Left lung (tissue), 10 donors: ENCODE results near the gene OR6C65. TPM values are rescaled to one million over a fixed set of nuclear protein-coding genes. Genes with fewer than 3 reads are reported as not detected.
"Not testable (repeated sequence)": the region's sequence is repeated elsewhere in the genome, so short reads cannot be mapped to it uniquely, and the experiment has no call there.

Experiments
- ATAC-seq: fragments of 200-7000 bp; cut with Tn5 transposase; one replicate; pipeline ENCODE4 v1.9.1; 2020; ENCODE audit warnings: moderate library complexity
- DNase-seq, 4 donors: peaks; one replicate each; pipeline ENCODE4 v3.0.0-alpha.2; 2013 to 2020
- H3K27ac ChIP-seq, 2 donors: fragments of 200-600 bp; sonication (generic) in 1 of 2; one replicate each; pipeline versions ENCODE4 v1.5.0 to v1.8.0; 2020 to 2021
- H3K27me3 ChIP-seq, 2 donors: fragments of 200-600 bp; sonication (generic) in 1 of 2; one replicate each; pipeline versions ENCODE4 v1.5.0 to v1.8.0; 2020 to 2021
- H3K36me3 ChIP-seq, 2 donors: fragments of 200-600 bp; sonication (generic) in 1 of 2; one replicate each; pipeline versions ENCODE4 v1.5.0 to v1.8.0; 2020 to 2021
- H3K4me1 ChIP-seq, 2 donors: fragments of 200-600 bp; one replicate each; pipeline ENCODE4 v1.8.0; 2021
- H3K4me3 ChIP-seq, 2 donors: fragments of 200-600 bp; sonication (generic) in 1 of 2; one replicate each; pipeline versions ENCODE4 v1.5.0 to v1.8.0; 2020 to 2021; ENCODE audit warnings: mild to moderate bottlenecking in 1 of 2
- H3K9me3 ChIP-seq, 2 donors: fragments of 200-600 bp; sonication (generic) in 1 of 2; one replicate each; pipeline versions ENCODE4 v1.5.0 to v1.8.0; 2020 to 2021
- intact Hi-C, 2 donors: fragments of 100-400 bp; cut with DNase I; formaldehyde crosslinking; loops; one replicate each; pipeline versions ENCODE4 v1.11.2 to v1.14.2; 2022
- polyA plus RNA-seq, 6 donors: library from polyadenylated mRNA; unstranded; fragments of 120-200 nt; gene quantifications; one replicate each; pipeline ENCODE4 v1.2.1, GENCODE V29; 2013; ENCODE audit not compliant: insufficient read length in 6 of 6
- total RNA-seq, 2 donors: library from RNA; stranded (reverse); fragmentation: NEBNext Ultra II Directional; extraction: Animal tissue kit (Norgen Biotek cat#: 25700); gene quantifications; one replicate each; pipeline ENCODE4 v1.2.1, GENCODE V29; 2021
- TF ChIP-seq, protein P1 (sequence below), 2 donors: fragments of 200-600 bp; sonication (generic) in 1 of 2; IDR thresholded peaks; one replicate each; pipeline versions ENCODE4 v1.5.0 to v1.8.0; 2021; ENCODE audit warnings: antibody characterized with exemption in 2 of 2
- donor health status: DM: no; HTN: yes; CAD: no.
- donor health status: DM: no; HTN: no; CAD: no.

The OR6C65 gene
- total and polyA plus RNA-seq, 8 donors: not detected

DNA sequence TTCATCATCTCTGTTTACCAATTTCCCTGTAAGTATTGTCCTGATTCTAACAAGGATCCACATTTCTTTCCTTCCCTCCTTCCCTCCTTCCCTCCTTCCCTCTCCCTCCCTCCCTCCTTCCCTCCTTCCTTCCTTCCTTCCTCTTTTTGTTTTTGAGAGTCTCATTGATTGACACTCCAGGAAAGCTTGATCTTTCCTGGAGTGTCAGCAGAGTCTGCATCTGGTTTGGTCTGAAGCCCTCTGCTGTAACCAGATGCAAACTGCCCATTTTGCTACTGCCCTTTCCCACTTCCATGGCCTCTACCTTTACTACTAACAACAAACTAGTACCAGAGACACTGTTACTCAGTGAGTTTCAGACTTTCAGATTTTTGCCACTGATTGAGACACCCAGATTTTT lies 14.4 kb upstream of the OR6C65 start:
- TF ChIP-seq, protein P1, sequence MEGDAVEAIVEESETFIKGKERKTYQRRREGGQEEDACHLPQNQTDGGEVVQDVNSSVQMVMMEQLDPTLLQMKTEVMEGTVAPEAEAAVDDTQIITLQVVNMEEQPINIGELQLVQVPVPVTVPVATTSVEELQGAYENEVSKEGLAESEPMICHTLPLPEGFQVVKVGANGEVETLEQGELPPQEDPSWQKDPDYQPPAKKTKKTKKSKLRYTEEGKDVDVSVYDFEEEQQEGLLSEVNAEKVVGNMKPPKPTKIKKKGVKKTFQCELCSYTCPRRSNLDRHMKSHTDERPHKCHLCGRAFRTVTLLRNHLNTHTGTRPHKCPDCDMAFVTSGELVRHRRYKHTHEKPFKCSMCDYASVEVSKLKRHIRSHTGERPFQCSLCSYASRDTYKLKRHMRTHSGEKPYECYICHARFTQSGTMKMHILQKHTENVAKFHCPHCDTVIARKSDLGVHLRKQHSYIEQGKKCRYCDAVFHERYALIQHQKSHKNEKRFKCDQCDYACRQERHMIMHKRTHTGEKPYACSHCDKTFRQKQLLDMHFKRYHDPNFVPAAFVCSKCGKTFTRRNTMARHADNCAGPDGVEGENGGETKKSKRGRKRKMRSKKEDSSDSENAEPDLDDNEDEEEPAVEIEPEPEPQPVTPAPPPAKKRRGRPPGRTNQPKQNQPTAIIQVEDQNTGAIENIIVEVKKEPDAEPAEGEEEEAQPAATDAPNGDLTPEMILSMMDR (IDR thresholded peaks at IDR 0.05): no peak
- Histone ChIP-seq H3K27me3 (no peaks in the 10 kb centered on the region), H3K4me3 (no peak overlapping the region), H3K9me3 (no peaks in the 10 kb centered on the region), H3K4me1 (no peaks in the 10 kb centered on the region), H3K27ac (no peak overlapping the region), H3K36me3 (no peaks in the 10 kb centered on the region)
- ATAC-seq (no peak), DNase-seq (no peak)
- intact Hi-C loops: no loop called here

DNA sequence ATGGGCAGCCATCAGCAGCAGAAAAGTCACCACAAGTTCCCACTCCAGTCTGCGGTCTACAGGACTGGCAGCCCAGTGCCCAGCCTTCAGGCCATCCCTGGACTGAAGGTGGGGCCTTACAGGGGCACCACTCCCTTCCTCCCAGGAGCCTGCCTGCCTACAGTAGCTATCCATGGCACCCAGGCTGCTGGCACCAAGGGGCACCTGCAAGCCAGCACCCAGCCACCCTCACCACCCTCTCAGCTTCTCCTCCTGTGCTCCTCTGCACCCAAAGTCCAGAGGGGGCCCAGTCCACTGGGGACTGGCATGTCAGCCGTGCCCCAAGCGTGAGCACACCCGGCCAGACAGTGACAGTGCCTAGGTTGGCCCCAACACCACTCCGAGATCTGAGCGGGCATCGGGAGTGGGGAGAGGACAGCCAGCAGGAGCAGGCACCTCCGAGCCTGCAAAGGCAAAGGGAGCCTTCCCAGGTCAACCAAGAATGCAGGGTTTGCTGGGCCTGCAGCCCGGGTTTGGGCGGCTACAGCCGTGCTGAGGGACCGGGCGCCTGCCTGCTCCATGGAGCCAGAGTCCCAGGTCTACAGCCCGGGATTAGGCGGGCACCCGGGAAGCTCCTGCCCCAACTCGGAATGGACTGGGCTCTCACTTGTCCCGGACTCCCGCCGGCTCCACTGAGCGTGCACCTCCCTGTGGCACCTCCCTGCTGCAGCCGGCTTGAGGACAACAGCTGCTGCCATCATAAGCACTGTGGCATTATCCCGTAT lies 8.1 kb upstream of the OR6C65 start:
- DNase-seq (peak in 1 of 4 donors; percentile 73), ATAC-seq (no peak)
- H3K27ac ChIP-seq: no peak overlapping the region
- H3K9me3 ChIP-seq: no peaks in the 10 kb centered on the region
- no peak overlapping the region for H3K4me3 ChIP-seq
- no peaks in the 10 kb centered on the region for H3K27me3 ChIP-seq
- TF ChIP-seq, protein P1 (IDR thresholded peaks at IDR 0.05): no peak
- H3K36me3 ChIP-seq: no peaks in the 10 kb centered on the region
- intact Hi-C loops: no loop called here
- H3K4me1 ChIP-seq: no peaks in the 10 kb centered on the region

DNA sequence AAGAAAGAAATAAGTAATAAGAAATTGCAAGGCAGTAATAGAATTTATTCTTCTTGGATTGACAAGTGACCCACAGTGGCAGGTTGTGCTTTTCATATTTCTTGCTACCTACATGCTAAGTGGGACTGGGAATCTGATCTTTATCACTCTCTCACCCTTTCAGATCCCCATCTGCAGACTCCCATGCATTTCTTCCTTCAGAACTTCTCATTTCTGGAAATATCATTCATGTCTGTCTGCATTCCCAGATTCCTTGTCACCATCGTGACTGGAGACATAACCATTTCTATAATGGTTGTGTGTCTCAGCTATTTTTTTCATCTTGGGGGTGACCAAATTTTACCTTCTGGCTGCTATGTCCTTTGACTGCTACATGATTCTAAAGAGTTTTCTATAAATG lies 4.0 kb upstream of the OR6C65 start:
- ATAC-seq: no peak
- Histone ChIP-seq H3K4me1 (no peaks in the 10 kb centered on the region), H3K36me3 (no peaks in the 10 kb centered on the region), H3K27me3 (no peaks in the 10 kb centered on the region), H3K27ac (no peak overlapping the region), H3K4me3 (no peak overlapping the region), H3K9me3 (no peaks in the 10 kb centered on the region)
- TF ChIP-seq, protein P1 (IDR thresholded peaks at IDR 0.05): no peak
- DNase-seq: no peak
- intact Hi-C loops: no loop called here

DNA sequence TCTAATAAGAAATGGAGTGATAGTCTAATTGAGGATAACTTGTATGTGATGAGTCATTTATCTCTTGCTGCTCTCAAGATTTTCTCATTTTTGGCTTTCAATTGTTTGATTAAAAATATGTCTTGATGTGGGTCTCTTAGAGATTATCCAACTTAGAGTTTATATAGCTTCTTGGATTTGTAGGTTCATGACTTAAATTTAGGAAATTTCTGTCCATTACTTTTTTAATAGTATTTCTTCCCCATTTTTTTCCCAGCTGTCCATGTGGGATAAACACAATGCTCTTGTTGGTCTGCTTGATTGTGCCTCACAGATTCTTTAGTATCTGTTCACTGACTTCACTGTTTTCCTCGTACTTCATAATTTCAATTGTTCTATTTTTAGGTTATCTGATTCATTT lies 7.5 kb downstream of the OR6C65 start:
- Histone ChIP-seq H3K9me3 (no peaks in the 10 kb centered on the region), H3K36me3 (no peaks in the 10 kb centered on the region), H3K27me3 (no peaks in the 10 kb centered on the region), H3K4me1 (no peaks in the 10 kb centered on the region), H3K4me3 (no peak overlapping the region), H3K27ac (no peak overlapping the region)
- DNase-seq (no peak), ATAC-seq (no peak)
- intact Hi-C loops: no loop called here
- TF ChIP-seq, protein P1 (IDR thresholded peaks at IDR 0.05): no peak

DNA sequence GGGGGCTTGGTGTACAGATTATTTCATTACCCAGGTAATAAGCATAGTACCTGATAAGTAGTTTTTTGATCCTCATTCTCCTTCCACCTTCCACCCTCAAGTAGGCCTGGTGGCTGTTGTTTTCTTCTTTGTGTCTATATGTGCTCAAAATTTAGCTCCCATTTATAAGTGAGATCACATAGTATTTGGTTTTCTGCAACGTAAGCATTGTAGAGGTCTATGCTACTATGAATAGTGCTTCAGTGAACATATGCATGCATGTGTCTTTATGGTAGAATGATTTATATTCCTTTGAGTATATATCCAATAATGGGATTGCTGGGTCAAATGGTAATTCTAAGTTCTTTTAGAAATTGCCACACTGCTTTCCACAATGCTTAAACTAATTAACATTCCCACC lies 8.8 kb downstream of the OR6C65 start:
- H3K27ac ChIP-seq, H3K4me3 ChIP-seq, H3K36me3 ChIP-seq, DNase-seq, H3K4me1 ChIP-seq, H3K27me3 ChIP-seq, intact Hi-C loops, ATAC-seq, H3K9me3 ChIP-seq: not testable (repeated sequence)

DNA sequence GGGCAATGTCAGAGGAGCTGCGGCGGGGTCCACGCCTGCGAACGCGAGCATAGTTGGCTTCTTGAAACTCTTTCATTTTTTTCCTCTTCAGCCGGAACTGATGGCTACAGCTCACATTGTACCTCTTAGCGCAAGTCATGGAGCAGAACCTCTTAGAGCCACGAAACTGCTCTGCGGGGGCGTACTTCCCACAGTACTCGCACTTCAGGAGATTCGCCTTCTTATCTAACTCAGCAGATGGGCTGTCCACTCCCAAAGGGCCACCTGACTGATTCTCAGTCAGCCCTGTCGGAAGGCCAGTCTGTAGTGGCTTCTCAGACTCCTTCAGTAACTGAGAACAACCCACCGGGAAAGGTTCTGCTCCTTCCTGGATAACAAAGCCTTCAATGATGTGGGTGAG lies 11.8 kb downstream of the OR6C65 start:
- H3K27me3 ChIP-seq, H3K9me3 ChIP-seq, intact Hi-C loops, DNase-seq, ATAC-seq, H3K4me3 ChIP-seq, H3K4me1 ChIP-seq, H3K27ac ChIP-seq, H3K36me3 ChIP-seq: not testable (repeated sequence)

DNA sequence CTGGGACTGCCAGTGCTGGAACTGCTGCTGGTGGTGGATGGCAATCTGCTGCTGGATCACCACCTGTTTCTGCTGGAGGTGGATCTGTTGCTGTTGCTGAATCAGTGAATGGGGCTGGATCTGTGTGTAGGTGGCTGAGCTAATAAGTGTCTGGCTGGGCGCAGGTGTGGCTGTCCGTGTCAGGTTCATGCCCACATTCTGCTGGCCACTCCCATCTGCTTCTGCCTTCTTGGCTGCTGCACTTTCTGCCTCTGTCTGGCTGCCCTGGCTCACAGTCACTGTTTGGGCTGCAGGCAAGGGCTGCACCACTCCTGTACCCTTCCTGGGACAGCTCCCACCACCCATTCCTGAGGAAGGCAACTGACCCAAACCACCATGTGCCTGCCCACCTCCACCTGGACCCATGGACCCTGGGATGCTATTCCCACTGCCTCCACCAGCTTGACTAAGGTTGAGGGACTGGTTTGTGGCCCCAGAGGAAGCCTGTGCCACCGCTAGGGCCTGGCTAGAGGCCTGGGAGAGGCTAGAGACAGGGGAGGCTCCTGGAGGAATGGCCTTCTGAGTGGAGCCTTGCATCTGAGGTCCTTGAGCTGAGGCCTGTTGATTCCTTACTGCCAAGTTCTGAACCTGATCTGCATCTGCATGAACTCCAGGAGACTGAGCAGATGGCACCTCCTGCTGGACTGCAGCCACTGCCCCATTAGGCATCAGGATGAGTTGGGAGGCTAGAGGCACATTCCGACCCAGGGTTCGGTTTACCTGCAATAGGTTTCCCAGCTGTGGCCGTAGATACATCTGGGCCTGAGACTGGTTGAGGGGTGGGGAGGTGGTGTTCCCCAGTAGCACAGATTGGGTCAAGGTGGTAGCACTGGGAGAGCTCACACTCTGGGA lies 13.4 kb downstream of the OR6C65 start:
- H3K4me3 ChIP-seq, H3K27me3 ChIP-seq, H3K36me3 ChIP-seq, H3K27ac ChIP-seq, intact Hi-C loops, H3K9me3 ChIP-seq, DNase-seq, H3K4me1 ChIP-seq: not testable (repeated sequence)
- peak; percentile 85 for ATAC-seq

DNA sequence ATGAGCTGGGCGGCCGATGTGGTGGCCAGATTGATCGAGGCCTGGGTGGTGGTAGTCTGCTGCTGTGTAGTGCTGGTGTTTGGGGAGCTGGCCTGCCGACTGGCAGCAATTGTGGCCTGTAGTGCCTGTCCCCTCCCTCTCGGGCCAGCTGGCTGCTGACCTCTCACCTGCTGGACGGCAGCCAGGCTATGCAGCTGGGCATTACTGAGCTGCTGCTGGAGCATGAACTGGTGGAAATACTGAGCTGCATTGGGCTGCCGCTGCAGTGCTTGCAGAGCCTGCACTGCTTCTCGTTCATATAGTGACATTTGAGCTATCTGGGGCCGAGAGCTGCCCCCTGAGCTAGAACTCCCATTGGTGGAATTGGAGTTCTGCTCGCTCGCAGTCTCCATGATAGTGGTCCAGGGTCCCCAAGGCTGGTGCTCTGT lies 14.1 kb downstream of the OR6C65 start:
- H3K4me1 ChIP-seq, H3K27ac ChIP-seq, H3K27me3 ChIP-seq, DNase-seq, H3K4me3 ChIP-seq, H3K36me3 ChIP-seq, intact Hi-C loops, H3K9me3 ChIP-seq: not testable (repeated sequence)
- ATAC-seq: peak; percentile 50

DNA sequence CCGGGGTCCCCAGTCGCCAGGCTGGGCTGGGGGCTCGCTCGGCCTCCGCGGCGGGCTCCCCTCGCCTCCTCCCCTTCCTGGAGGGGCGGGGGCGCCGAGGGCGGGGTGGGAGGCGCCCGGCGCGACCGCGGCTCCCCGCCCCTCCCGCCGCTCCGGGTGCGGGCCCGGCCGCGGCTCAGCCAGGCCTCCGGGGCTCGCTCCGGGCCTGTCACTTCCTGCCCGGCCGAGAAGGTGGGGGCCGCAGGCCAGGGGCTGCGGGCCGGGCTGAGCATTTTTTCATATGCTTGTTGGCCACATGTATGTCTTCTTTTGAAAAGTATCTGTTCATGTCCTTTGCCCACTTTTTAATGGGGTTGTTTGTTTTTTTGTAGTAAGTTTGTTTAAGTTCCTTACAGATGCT lies 14.6 kb downstream of the OR6C65 start:
- H3K4me3 ChIP-seq, H3K9me3 ChIP-seq, H3K4me1 ChIP-seq, DNase-seq, H3K27ac ChIP-seq, H3K36me3 ChIP-seq, intact Hi-C loops, H3K27me3 ChIP-seq: not testable (repeated sequence)
- ATAC-seq: peak; percentile 72
